Activated effector memory CD4-positive, alpha-beta T cell treated with anti-CD3 and anti-CD28 coated beads, Interleukin-2, amount 50 U/mL, for 16 hours (primary cell): ENCODE results near the gene MTMR10.

ENCODE experiments used
- DNase-seq: peaks from one replicate; pipeline ENCODE4 v3.0.0-alpha.2; 2020

Gene MTMR10

DNA sequence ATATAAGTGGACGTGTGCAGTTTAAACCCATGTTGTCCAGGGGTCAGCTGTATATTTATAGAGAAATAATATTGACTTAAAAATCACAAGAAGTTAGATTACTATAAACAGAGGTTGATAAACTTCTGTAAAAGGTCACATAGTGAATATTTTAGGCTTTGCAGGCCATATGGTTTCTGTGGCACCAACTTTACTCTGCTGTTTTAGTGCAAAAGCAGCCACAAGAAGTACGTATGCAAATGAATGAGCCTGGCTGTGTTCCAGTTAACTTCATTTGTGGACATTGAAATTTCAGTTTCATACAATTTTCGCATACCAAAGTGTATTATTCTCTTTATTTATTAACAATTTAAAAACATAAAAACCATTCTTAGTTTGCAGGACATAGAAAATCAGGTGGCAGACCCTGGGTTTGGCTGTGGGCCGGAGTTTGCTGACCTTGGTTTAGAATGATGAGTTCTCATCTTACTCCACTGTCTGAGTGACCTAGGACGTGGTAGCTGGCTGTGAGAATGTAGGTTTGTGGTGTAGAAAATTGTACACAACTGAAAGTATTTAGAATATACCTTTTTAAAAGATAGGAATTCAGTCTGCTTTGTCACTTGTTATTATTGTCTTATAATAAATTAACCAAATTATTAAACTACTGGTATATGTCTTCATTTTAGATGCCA lies 71.4 kb downstream of the MTMR10 start:
- DNase-seq, result no peak

DNA sequence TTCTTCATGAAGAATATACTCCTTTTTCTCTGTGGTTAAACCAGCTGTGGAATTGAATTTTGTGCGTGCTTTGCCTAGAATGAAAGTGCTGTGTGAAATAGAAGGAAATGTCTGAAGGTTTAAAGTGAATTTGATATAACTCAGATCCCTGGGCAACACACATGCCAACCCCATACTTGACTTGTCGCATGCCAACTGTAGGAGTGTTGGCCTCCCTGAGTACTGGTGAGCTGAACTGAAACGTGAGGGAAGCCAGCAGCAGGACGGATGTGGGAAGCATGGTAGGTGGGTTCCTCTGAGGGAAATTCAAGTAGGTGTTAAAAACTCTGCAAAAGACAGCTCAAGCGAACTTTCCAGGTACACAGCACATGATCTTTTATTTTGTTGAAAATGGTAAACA lies 73.1 kb downstream of the MTMR10 start:
- no peak for DNase-seq

DNA sequence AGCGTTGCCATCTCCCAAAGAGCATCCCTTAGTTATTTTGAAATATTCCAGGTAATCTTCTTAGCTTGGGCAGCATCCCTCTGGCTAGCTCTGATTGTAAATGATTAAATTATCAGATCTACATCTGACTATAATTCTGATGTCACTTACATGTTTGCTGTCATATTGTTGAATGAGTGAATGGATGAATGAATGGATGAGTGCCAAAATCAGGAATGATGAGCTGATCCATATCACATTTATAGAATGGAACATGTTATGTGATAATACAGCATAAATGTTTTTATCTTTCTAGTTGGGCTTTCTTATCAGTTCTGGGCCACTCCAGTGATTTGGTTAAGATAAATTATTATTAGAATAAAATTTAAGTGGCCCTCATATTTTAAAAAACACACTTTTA lies 73.8 kb downstream of the MTMR10 start:
- no peak for DNase-seq

DNA sequence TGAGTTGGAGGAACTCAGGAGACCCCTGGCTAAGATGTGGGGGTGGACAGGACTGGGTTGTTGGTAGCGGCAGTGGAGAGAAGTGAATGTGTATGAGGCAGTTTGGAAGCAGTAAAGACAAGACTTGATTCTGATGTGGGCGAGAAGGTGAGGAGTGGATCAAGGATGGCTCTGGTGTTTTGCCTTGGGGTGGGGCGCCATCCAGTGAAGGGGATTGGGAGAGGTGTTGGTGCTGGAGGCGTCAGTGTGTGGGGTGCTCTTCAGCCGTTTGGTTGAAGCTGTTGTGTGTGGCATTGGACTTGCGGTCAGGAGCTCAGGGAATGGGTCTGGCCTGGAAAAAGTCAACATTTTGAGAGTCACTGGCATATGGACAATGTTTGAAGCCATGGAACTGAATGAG lies 74.4 kb downstream of the MTMR10 start:
- no peak for DNase-seq

DNA sequence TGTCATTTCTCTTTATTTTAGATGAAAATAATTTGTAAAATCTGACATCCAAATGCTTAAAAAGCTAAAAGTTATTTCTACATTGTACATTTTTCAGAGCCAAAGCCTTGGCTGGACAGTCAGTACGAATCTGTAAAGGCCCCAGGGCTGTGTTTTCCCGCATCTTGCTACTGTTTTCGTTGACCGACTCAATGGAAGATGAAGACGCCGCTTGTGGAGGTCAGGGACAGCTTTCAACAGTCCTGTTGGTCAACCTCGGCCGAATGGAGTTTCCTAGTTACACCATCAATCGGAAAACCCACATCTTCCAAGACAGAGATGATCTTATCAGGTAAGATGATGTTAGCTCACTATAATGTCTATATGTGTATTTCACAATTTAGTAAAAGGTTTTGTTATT lies 77.7 kb downstream of the MTMR10 start:
- no peak for DNase-seq

DNA sequence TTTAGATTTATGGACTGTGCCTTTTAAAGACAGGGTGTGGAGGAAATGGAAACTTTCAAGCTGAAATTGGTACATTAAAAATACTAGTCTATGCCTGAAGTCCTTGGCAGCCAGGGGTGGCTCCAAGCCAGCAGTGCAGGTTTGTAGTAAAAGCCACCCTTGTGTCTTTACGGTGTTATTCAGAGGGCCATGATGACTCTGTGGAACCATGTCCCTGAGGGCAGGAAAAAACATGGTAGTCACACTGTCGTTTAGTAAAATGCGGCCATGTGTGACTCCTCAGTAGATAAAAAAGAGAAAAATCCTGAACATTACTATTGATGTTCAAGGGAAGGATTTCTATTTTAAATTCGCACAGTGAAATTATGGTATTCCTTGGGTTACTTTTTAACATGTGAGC lies 85.1 kb downstream of the MTMR10 start:
- no peak for DNase-seq

DNA sequence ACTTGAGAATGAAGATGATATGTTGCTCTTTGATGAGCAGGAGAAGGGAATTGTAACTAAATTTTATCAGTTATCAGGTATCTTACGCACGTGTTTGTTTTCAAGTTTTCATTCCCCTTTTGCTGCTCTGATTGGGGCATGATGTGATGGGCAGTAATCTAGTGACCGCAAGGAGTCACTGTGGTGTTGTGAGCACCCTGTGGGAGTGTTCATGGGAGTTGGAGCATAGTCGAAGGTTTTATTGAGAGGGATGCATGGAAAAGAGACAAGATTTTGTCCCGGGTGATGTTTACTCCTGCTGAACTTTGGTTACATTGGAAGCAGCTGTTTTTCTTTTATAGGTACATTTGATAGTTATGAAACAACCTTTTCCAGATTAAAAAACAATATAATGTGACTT lies 85.6 kb downstream of the MTMR10 start:
- DNase-seq, result no peak

DNA sequence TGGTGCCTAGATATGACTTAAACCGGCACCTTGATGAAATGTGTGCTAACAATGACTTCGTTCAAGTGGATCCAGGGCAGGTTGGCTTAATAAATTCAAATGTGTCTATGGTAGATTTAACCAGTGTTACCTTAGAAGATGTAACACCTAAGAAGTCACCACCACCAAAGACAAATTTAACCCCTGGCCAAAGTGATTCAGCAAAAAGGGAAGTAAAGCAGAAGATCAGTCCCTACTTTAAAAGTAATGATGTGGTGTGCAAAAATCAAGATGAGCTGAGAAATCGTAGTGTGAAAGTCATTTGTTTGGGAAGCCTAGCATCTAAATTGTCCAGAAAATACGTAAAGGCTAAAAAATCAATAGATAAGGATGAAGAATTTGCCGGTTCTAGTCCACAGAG lies 86.6 kb downstream of the MTMR10 start:
- DNase-seq, result no peak

DNA sequence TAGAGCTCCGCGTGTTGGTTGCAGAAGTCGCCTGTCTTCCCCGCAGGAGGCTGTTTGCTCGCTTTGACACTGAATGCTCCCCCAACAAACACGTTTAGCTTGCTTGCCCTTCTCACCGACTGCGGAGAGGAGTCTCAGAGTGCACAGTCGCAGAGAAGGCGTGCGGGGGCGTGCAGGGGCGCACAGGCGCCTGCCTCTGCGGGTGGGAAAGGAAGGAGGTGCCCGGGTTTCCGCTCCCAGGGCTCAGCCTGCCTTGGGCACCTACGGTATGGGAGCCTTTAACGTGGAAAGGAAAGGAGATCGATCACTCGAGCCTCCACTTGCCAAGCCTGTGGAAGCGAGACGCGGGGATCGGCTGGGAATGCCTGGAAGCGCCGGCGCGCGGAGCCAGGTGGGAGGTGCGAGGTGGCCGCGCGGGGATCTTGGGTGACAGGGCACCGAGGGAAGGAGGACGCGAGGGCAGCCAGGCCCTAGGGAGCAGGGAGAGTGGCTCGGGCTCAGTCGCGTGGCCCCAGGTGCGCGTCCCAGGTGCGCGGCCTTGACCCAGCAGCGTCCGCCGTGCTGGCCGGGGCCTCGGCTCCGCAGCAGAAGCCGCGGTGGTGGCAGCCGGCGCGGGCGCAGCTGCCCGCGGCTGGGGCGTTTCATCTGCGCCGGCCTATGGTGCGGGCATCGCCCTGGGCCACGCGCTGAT lies 87.8 kb downstream of the MTMR10 start, which contains the start of gene FAN1:
Gene FAN1, plus strand, starts transcription at position 419 of the 691 bp plus-strand sequence. CDS start 749 bp downstream, outside the sequence.
- DNase-seq, result peak; percentile 92

DNA sequence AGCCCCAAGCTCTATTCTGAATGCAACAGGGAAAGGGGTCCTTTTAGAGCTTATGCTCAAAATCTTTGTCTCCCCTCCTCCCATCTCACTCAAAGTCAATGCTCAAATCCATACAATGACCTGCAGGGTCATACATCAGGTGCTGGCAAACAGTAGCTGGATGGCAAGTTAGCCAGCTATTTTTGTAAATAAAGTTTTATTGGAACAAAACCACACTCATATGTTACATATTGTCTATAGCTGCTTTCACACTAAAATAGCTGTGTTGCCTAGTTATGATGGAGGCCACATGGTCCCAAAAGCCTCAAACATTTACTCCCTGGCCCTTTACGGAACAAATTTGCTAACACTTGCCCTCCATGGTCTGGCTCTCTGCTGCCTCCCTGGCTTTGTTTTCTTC lies 89.5 kb downstream of the MTMR10 start:
- no peak for DNase-seq

DNA sequence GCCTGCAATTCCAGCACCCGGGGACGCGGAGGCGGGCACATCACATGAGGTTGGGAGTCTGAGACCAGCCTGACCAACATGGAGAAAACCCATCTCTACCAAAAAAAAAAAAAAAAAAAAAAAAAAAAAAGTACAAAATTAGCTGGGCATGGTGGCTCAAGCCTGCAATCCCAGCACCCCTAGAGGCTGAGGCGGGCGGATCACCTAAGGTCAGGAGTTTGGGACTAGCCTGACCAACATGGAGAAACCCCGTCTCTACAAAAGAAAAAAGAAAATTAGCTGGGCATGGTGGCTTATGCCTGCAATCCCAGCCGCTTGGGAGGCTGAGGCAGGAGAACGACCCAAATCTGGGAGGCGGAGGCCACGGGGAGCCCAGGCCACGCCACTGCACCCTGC lies 95.2 kb downstream of the MTMR10 start:
- DNase-seq, result no peak

DNA sequence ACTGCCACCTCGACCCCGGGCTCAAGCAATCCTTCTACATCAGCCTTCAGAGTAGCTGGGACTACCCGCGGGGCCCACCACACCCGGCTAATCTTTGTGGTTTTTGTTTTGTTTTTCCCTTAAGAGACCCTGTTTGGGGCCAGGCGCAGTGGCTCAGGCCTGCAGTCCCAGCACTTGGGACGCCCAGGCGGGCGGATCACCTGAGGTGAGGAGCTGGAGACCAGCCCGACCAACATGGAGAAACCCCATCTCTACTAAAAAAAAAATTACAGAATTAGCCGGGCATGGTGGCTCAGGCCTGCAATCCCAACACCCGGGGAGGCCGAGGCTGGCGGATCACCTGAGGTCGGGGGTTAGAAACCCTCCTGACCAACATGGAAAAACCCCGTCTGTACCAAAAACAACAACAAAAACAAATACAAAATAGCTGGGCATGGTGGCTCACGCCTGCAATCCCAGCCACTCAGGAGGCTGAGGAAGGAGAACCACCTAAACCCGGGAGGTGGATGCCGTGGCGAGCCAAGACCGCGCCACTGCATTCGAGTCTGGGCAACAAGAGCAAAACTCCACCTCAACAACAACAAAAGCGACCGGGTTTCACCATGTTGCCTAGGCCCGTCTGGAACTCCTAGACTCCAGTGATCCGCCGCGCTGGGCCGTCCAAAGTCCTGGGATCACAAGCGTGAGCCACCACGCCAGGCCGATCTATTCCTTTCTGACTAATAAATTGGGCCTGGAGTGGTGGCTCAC lies 95.8 kb downstream of the MTMR10 start:
- DNase-seq, result no peak

DNA sequence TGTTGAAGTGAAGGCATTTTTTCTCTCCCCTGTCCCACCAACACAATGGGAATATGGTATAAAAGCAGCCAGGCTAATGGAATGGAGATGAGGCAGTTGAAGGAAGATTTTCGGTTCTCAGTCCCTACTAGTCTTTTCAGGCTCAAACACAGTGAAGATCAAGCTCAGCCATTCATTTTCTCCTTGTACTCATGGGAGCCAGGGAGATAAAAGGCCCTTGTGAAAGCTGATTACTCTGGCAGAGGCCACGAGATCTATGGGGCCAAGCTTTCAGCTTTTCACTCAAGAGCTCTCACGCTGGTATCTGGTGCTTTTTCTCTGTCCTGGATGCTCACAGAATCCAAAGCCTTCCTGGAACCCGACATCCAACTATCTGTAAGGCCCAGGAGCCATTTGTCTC lies 102.2 kb downstream of the MTMR10 start:
- no peak for DNase-seq
